Measurements from ENCODE around the gene TRDMT1. TPM values are rescaled to one million over a fixed set of nuclear protein-coding genes. Genes with fewer than 3 reads are reported as not detected.

TRDMT1 gene
- total RNA-seq, 1 experiment from 2014 or later, result 20.2 TPM

DNA sequence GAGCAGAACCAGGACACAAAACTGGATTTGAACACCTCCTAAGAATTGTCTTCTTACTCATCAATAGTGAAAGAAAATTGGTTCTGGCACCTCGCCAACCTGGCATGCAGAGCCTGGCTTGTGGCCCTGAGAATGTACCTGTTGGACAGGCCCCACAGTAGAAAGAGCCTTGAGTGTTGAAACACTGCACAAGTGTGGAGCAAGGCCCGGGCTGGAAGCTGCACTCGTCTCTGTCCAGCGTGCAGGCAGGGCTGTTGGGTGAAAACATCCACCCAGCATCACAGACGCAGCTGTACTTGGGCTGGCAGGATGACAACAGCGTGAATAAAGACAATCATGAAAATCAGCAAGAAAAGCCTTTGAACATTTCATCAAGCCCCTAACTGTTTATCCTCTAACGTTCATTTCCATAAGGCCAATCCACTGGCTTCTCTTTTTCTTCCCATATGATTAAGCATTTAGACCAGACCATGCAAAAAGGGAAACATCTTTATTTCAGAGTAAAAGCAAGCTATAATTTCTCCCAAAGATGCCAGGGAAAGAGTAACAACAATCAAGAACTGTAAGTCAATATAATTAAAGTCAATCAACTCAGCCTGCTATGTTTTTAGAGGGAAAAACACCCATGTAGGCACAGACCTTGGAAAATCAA lies 87.5 kb downstream of the TRDMT1 start:
- no peaks in the 10 kb centered on the region for H3K4me1 ChIP-seq (ENCODE audit: insufficient read depth, low read length)
- H3K9ac ChIP-seq (ENCODE audit: extremely low read depth, insufficient read length, low read length), result no peak overlapping the region
- H3K79me2 ChIP-seq (ENCODE audit: insufficient read depth, low read length), result no peaks in the 10 kb centered on the region
- Mint-ChIP-seq H3K27me3 (ENCODE audit: low read depth) (no peaks in the 10 kb centered on the region), H3K4me3 (no peak overlapping the region), H3K27ac (no peak overlapping the region), H3K36me3 (ENCODE audit: insufficient read depth in 1 of 3, low read depth in 3 of 3) (no peaks in the 10 kb centered on the region), H3K9me3 (no peaks in the 10 kb centered on the region), H3K4me1 (no peaks in the 10 kb centered on the region; a peak in 1 of 4 replicates)
- H3K27me3 ChIP-seq (ENCODE audit: insufficient read depth, low read length), result no peaks in the 10 kb centered on the region
- no peak overlapping the region for H2AK5ac ChIP-seq (ENCODE audit: insufficient read length, low read length)
- no peak for DNase-seq
- H3K4me2 ChIP-seq (ENCODE audit: insufficient read depth, insufficient read length, low read length), result no peak overlapping the region
- no CpG with 5 or more reads among the region's 7 CpGs for WGBS (ENCODE audit: extremely low coverage, insufficient read length, low lambda C conversion rate)
- no peak overlapping the region for H2BK5ac ChIP-seq (ENCODE audit: insufficient read length, low read length)
- no peak overlapping the region for H2BK15ac ChIP-seq (ENCODE audit: low read depth, low read length)
- no peak overlapping the region for H3K23ac ChIP-seq (ENCODE audit: insufficient read length, low read depth, low read length)
- no peak overlapping the region for H4K91ac ChIP-seq (ENCODE audit: insufficient read length, low read depth, low read length)
- no peak overlapping the region for H4K8ac ChIP-seq (replicated peaks; ENCODE audit: insufficient read length, low read depth, low read length)
- no peaks in the 10 kb centered on the region for H3K23me2 ChIP-seq (ENCODE audit: insufficient read length, low read depth, low read length, poor library complexity, severe bottlenecking)
- H3K27ac ChIP-seq (ENCODE audit: insufficient read length, low read depth, low read length), result no peak overlapping the region
- no peak overlapping the region for H3K56ac ChIP-seq (ENCODE audit: insufficient read length, low read depth, low read length)
- H3K4ac ChIP-seq (ENCODE audit: low read depth, low read length), result no peak overlapping the region
- no peak overlapping the region for H4K5ac ChIP-seq (ENCODE audit: insufficient read length, low read depth, low read length)
- no peak for TF ChIP-seq CTCF (conservative IDR thresholded peaks at IDR 0.05)
- no peaks in the 10 kb centered on the region for H4K20me1 ChIP-seq (ENCODE audit: control insufficient read depth, insufficient read depth, insufficient read length)
- no peak overlapping the region for H3K18ac ChIP-seq (ENCODE audit: insufficient read length, low read depth, low read length)
- no peak overlapping the region for H2AFZ ChIP-seq (ENCODE audit: low read length)
- H2BK12ac ChIP-seq (ENCODE audit: insufficient read length, low read depth, low read length), result no peak overlapping the region
- H3T11ph ChIP-seq (ENCODE audit: low read length), result no peak overlapping the region
- no peak overlapping the region for H2BK20ac ChIP-seq (ENCODE audit: low read depth, low read length, poor library complexity, severe bottlenecking)
- H3K14ac ChIP-seq (ENCODE audit: insufficient read depth, low read length), result no peak overlapping the region
- no peak overlapping the region for H2BK120ac ChIP-seq (ENCODE audit: low read depth, low read length, poor library complexity, severe bottlenecking)
- no peaks in the 10 kb centered on the region for H3K9me3 ChIP-seq (ENCODE audit: control insufficient read depth, low read depth, low read length)
- H3K79me1 ChIP-seq (ENCODE audit: insufficient read depth, low read depth, low read length, poor library complexity, severe bottlenecking), result no peaks in the 10 kb centered on the region

All from H9 (cell line).